SK-N-MC (cell line): ENCODE data around the gene RPL10A.
"Not testable (repeated sequence)": the region's sequence is repeated elsewhere in the genome, so short reads cannot be mapped to it uniquely, and the experiment has no call there.

Experiments used
- DNase-seq: peaks from one replicate; pipeline ENCODE4 v3.0.0-alpha.2; 2011; ENCODE audit warnings: low read depth, low spot score
- H3K27ac ChIP-seq: fragments of 200-600 bp; sonication (generic); 2 replicates; pipeline ENCODE4 v1.5.1; 2016; ENCODE audit warnings: mixed run types
- H3K36me3 ChIP-seq: fragments of 200-600 bp; sonication (generic); 2 replicates; pipeline ENCODE4 v1.6.1; 2017; ENCODE audit warnings: antibody characterized with exemption, low read length, mixed read lengths; ENCODE audit not compliant: insufficient read depth
- H3K4me3 ChIP-seq: fragments of 200-600 bp; sonication (generic); 2 replicates; pipeline ENCODE4 v1.5.1; 2016
- H3K9ac ChIP-seq: fragments of 200-600 bp; sonication (generic); 2 replicates; pipeline ENCODE4 v1.8.0; 2017; ENCODE audit warnings: mixed run types, mixed read lengths; ENCODE audit not compliant: insufficient read length
- H3K9me3 ChIP-seq: fragments of 200-600 bp; sonication (generic); 2 replicates; pipeline ENCODE4 v1.6.1; 2017; ENCODE audit warnings: low read depth, mild to moderate bottlenecking, antibody characterized with exemption, low read length, moderate library complexity, mixed read lengths
- EZH2 ChIP-seq: fragments of 200-600 bp; sonication (generic); IDR thresholded peaks from one replicate; pipeline ENCODE4 v1.6.1; 2017; ENCODE audit warnings: antibody characterized with exemption
- FOXP2 ChIP-seq: optimal IDR thresholded peaks from 2 replicates; pipeline ENCODE3; 2011; ENCODE audit warnings: mild to moderate bottlenecking, moderate library complexity; ENCODE audit not compliant: insufficient read depth; ENCODE audit errors: extremely low read length, control extremely low read depth
- POLR2AphosphoS5 ChIP-seq: IDR thresholded peaks from 2 replicates; pipeline ENCODE4 v1.6.1; 2012; ENCODE audit warnings: mild to moderate bottlenecking, low read depth, low read length, borderline replicate concordance

Gene RPL10A

GRCh38 chr6:35512006-35512405 lies 43.8 kb downstream of the RPL10A start:
- Histone ChIP-seq H3K36me3 (no peaks in the 10 kb centered on the region), H3K9me3 (no peaks in the 10 kb centered on the region), H3K27ac (no peak overlapping the region), H3K9ac (no peak overlapping the region), H3K4me3 (no peak overlapping the region)
- TF ChIP-seq EZH2 (no peak), FOXP2 (no peak), POLR2AphosphoS5 (no peak)
- no peak for DNase-seq

DNA sequence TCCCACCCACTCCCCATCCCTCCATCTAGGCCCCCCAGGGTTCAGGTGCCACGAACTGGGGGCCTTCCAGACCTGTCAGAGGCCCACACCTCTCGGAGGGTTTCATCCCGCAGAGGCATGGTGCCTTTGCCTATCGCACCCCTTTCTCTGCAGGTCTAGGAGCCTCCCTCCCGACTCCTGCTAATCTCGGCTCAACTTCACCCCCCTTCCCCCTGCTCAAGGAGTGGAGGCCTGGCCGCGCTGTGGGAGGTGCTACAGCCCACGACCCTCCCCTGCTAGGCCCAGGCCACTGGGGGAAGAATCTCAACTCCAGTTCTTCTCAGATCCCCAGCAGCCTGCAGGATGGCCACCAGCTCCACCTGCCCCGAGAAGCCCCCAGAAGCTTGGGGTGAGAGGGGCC lies 44.5 kb downstream of the RPL10A start, which contains the start of gene TULP1:
Gene TULP1 (minus strand): TSS at position 157 of the 400 bp plus-strand sequence. CDS start 38 bp downstream, at position 119.
- Histone ChIP-seq H3K27ac (no peak within 1 kb of the TSS), H3K4me3 (no peak within 1 kb of the TSS), H3K36me3 (no peaks in the 10 kb centered on the region), H3K9ac (no peak within 1 kb of the TSS), H3K9me3 (no peaks in the 10 kb centered on the region)
- DNase-seq = no peak
- no peak for TF ChIP-seq FOXP2
- no peak for TF ChIP-seq EZH2
- no peak for TF ChIP-seq POLR2AphosphoS5

DNA sequence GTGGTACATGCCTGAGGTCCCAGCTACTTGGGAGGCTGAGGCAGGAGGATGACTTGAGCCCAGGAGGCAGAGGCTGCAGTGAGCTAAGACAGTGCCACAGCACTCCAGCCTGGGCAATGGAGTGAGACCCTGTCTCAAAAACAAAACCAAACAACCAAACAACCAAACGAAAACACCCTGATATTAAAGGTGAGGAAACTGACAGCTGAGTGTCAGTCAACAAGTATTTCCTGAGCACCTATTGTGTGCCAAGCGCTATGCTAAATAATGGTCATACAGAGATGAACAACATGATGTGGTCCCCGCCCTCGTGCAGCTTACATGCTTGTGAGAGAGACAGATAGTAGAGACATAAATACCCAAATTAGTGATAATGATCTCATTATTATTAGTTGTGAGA lies 46.4 kb downstream of the RPL10A start:
- no peak for DNase-seq
- H3K9ac ChIP-seq = no peak overlapping the region
- TF ChIP-seq EZH2 = no peak
- TF ChIP-seq FOXP2 = no peak
- no peak for TF ChIP-seq POLR2AphosphoS5
- H3K36me3 ChIP-seq = no peaks in the 10 kb centered on the region
- no peak overlapping the region for H3K4me3 ChIP-seq
- H3K27ac ChIP-seq = no peak overlapping the region
- H3K9me3 ChIP-seq = no peaks in the 10 kb centered on the region

DNA sequence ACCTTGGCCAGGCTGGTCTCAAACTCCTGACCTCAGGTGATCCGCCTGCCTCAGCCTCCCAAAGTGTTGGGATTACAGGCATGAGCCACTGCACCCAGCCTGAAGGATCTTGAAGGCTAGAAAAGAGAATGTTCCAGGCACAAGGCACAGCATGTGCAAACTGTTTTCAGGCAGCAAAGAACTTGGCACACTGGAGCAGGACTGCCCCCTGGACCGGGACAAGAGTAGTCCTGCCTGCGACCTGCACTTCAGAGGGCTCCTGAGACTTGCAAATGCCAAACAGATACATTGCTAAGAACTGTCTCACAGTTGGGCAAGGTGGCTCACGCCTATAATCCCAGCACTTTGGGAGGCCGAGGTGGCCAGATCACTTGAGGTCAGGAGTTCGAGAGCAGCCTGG lies 47.7 kb downstream of the RPL10A start:
- H3K27ac ChIP-seq, H3K9ac ChIP-seq, H3K4me3 ChIP-seq, H3K36me3 ChIP-seq, H3K9me3 ChIP-seq, DNase-seq: not testable (repeated sequence)

- TF ChIP-seq FOXP2 (no peak), EZH2 (no peak), POLR2AphosphoS5 (no peak)
- H3K9ac ChIP-seq = no peak overlapping the region
- no peaks in the 10 kb centered on the region for H3K36me3 ChIP-seq
- no peak for DNase-seq
- H3K27ac ChIP-seq = no peak overlapping the region
- no peaks in the 10 kb centered on the region for H3K9me3 ChIP-seq
- no peak overlapping the region for H3K4me3 ChIP-seq
Measured at GRCh38 chr6:35516712-35517111, 48.5 kb downstream of the RPL10A start.

GRCh38 chr6:35517978-35518377 lies 49.8 kb downstream of the RPL10A start:
- H3K27ac ChIP-seq, H3K9me3 ChIP-seq, H3K9ac ChIP-seq, DNase-seq, H3K36me3 ChIP-seq, H3K4me3 ChIP-seq: not testable (repeated sequence)

- no peak for DNase-seq
- Histone ChIP-seq H3K9me3 (no peaks in the 10 kb centered on the region), H3K27ac (no peak overlapping the region), H3K36me3 (no peaks in the 10 kb centered on the region), H3K4me3 (no peak overlapping the region), H3K9ac (no peak overlapping the region)
- no peak for TF ChIP-seq EZH2
- no peak for TF ChIP-seq POLR2AphosphoS5
- no peak for TF ChIP-seq FOXP2
Measured at GRCh38 chr6:35518566-35519312, 50.5 kb downstream of the RPL10A start.

DNA sequence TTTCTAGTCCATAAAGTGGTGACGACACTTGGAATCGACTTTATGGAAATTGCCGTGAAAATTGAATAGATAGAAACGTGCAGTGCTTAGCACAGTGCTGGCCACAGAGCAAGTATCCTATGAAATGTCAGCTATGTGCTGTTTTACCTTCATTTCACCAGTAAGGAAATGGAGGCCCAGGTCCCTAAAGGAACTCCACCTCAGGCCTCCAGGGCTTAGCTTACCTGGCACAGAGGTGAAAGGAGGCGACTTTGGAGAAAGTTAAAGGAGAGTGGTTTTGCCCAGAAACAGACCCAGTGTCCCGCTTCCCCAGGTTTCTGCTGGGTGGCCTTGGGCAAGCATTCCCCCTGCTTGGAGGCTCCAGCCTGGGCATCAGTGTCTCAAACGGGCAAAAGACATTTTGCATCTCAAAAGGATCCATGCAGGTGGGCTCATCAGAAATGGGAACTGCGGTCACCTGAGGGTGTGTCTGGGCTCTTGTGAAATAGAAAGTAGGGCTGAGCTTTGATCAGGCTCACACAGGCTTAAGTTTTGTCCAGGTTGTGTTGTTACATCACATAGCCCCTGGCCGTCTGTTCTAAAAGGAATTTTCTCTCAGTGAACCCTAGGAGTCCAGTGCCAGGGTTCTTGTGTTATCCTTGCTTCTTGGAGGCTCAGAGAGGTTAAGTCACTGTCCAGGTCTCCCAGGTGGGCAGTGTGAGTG lies 51.3 kb downstream of the RPL10A start:
- no peak for DNase-seq
- Histone ChIP-seq H3K9me3 (no peaks in the 10 kb centered on the region), H3K4me3 (no peak overlapping the region), H3K27ac (no peak overlapping the region), H3K36me3 (no peaks in the 10 kb centered on the region), H3K9ac (no peak overlapping the region)
- no peak for TF ChIP-seq POLR2AphosphoS5
- no peak for TF ChIP-seq EZH2
- TF ChIP-seq FOXP2 = no peak
